DND-41 (cell line): ENCODE results near the gene HLA-B.

Source experiments
- ATAC-seq: fragments of 200-7000 bp; cut with Tn5 transposase; 3 replicates; pipeline ENCODE4 v1.9.1; 2021; ENCODE audit warnings: low read depth; ENCODE audit not compliant: insufficient read depth
- DNase-seq: peaks from one replicate; pipeline ENCODE4 v3.0.0-alpha.2; 2020
- H2AFZ ChIP-seq: 2 replicates; pipeline ENCODE4 v1.6.0; 2012; ENCODE audit warnings: low read depth, low read length
- H3K27ac ChIP-seq: 2 replicates; pipeline ENCODE4 v1.5.1; 2012; ENCODE audit warnings: low read length, inconsistent platforms
- H3K27me3 ChIP-seq: fragments of 200-600 bp; sonication (generic); 2 replicates; pipeline ENCODE4 v1.6.0; 2012; ENCODE audit warnings: low read length, mild to moderate bottlenecking, inconsistent platforms; ENCODE audit not compliant: insufficient read depth, poor library complexity
- H3K36me3 ChIP-seq: 2 replicates; pipeline ENCODE4 v1.5.1; 2012; ENCODE audit warnings: low read length, inconsistent platforms; ENCODE audit not compliant: insufficient read depth
- H3K4me1 ChIP-seq: 2 replicates; pipeline ENCODE4 v1.5.1; 2012; ENCODE audit warnings: mild to moderate bottlenecking, low read length; ENCODE audit not compliant: insufficient read depth
- H3K4me2 ChIP-seq: 2 replicates; pipeline ENCODE4 v1.6.0; 2012; ENCODE audit warnings: mild to moderate bottlenecking, moderate library complexity, low read length, inconsistent platforms; ENCODE audit not compliant: insufficient read depth
- H3K4me3 ChIP-seq, 2 experiments: fragments of 200-600 bp in 1 of 2; shearing (Covaris generic) in 1 of 2; 2 replicates each; pipeline ENCODE4 v1.5.1; 2012 to 2016; ENCODE audit warnings: inconsistent platforms in 2 of 2, low read length in 2 of 2, mild to moderate bottlenecking in 2 of 2, low read depth in 1 of 2, moderate library complexity in 1 of 2
- H3K79me2 ChIP-seq: 2 replicates; pipeline ENCODE4 v1.6.0; 2012; ENCODE audit warnings: low read length, inconsistent platforms; ENCODE audit not compliant: insufficient read depth
- H3K9ac ChIP-seq: 2 replicates; pipeline ENCODE4 v1.6.0; 2012; ENCODE audit warnings: low read depth, mild to moderate bottlenecking, inconsistent platforms, low read length, moderate library complexity
- H3K9me3 ChIP-seq: 2 replicates; pipeline ENCODE4 v1.5.1; 2012; ENCODE audit warnings: low read length, moderate library complexity, mild to moderate bottlenecking, inconsistent platforms; ENCODE audit not compliant: insufficient read depth, severe bottlenecking
- H4K20me1 ChIP-seq: 2 replicates; pipeline ENCODE4 v1.6.0; 2012; ENCODE audit warnings: low read length; ENCODE audit not compliant: insufficient read depth
- CTCF ChIP-seq: IDR thresholded peaks from 2 replicates; pipeline ENCODE4 v1.5.1; 2012; ENCODE audit warnings: borderline replicate concordance, low read length, moderate library complexity, mild to moderate bottlenecking; ENCODE audit not compliant: poor library complexity, severe bottlenecking; ENCODE audit errors: extremely low read depth
- EZH2 ChIP-seq: IDR thresholded peaks from 3 replicates; pipeline ENCODE4 v1.6.1; 2012; ENCODE audit warnings: borderline replicate concordance, low read depth, mild to moderate bottlenecking, moderate library complexity, low read length, inconsistent platforms; ENCODE audit not compliant: severe bottlenecking

HLA-B gene

DNA sequence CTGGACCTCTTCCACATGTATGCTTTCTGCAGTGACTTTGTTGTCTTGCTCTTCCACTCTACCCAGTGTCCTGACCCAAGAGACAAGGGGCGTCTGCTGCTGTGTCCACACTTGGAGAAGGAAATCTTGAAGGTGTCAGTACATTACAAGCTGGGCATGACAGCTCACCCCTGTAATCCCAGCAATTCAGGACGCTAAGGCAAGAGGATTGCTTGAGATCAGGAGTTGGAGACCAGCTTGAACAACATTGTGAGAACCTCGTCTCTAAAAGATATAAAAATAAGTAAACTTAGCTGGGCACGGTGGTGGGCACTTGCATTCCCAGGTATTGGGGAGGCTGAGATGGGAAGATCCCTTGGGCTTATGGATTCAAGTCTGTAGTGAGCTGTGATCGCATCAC is 5.8 kb upstream of the HLA-B start:
- H3K4me1 ChIP-seq: peaks cover 7% of the 10 kb centered on the region
- H3K27ac ChIP-seq: no peak overlapping the region
- no peaks in the 10 kb centered on the region for H3K79me2 ChIP-seq
- no peak overlapping the region for H3K4me3 ChIP-seq
- no peak for ATAC-seq
- H3K9ac ChIP-seq: no peak overlapping the region
- DNase-seq: no peak
- no peak for TF ChIP-seq EZH2
- TF ChIP-seq CTCF: no peak
- H3K9me3 ChIP-seq: no peaks in the 10 kb centered on the region
- no peaks in the 10 kb centered on the region for H4K20me1 ChIP-seq
- H3K27me3 ChIP-seq: peaks cover 36% of the 10 kb centered on the region
- H2AFZ ChIP-seq: no peak overlapping the region
- no peaks in the 10 kb centered on the region for H3K36me3 ChIP-seq
- H3K4me2 ChIP-seq: no peak overlapping the region

- no peaks in the 10 kb centered on the region for H3K79me2 ChIP-seq
- no peaks in the 10 kb centered on the region for H3K9me3 ChIP-seq
- ATAC-seq (no peak), DNase-seq (no peak)
- H3K36me3 ChIP-seq: no peaks in the 10 kb centered on the region
- no peaks in the 10 kb centered on the region for H4K20me1 ChIP-seq
- H3K4me2 ChIP-seq: no peak overlapping the region
- TF ChIP-seq EZH2: no peak
- TF ChIP-seq CTCF: no peak
- H3K9ac ChIP-seq: no peak overlapping the region
- H3K4me3 ChIP-seq: no peak overlapping the region
- H3K27me3 ChIP-seq: peaks cover 26% of the 10 kb centered on the region
- no peak overlapping the region for H3K27ac ChIP-seq
- H2AFZ ChIP-seq: no peak overlapping the region
- H3K4me1 ChIP-seq: peaks cover 9% of the 10 kb centered on the region
Observed at GRCh38 chr6:31359581-31359980, 2.6 kb upstream of the HLA-B start.

DNA sequence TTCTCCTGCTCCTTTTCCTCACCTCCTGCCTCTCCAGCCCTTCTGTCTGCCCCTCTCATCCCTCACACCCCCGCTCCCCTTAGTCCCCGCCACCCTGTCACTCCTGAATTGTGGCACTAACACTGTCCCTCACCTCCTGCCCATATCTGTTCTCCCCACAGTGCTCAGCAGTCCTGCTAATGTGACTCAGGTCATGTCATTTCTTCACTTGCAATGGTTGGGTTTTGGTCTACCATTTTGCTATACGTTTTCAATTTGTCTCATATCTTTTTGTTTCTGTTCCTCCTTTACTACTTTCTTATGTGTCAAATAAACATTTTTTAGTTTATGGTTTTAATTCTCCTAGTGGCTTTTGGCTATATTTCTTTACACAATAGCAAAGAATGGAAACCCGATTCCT is 1.3 kb upstream of the HLA-B start:
- H3K79me2 ChIP-seq: no peaks in the 10 kb centered on the region
- TF ChIP-seq CTCF (no peak), EZH2 (no peak)
- H2AFZ ChIP-seq: no peak overlapping the region
- H3K9ac ChIP-seq: no peak overlapping the region
- H3K27ac ChIP-seq: no peak overlapping the region
- H3K9me3 ChIP-seq: no peaks in the 10 kb centered on the region
- H3K36me3 ChIP-seq: no peaks in the 10 kb centered on the region
- H3K4me1 ChIP-seq: peaks cover 9% of the 10 kb centered on the region
- no peak overlapping the region for H3K4me3 ChIP-seq
- ATAC-seq (no peak), DNase-seq (no peak)
- peaks cover 25% of the 10 kb centered on the region for H3K27me3 ChIP-seq
- no peaks in the 10 kb centered on the region for H4K20me1 ChIP-seq
- no peak overlapping the region for H3K4me2 ChIP-seq

DNA sequence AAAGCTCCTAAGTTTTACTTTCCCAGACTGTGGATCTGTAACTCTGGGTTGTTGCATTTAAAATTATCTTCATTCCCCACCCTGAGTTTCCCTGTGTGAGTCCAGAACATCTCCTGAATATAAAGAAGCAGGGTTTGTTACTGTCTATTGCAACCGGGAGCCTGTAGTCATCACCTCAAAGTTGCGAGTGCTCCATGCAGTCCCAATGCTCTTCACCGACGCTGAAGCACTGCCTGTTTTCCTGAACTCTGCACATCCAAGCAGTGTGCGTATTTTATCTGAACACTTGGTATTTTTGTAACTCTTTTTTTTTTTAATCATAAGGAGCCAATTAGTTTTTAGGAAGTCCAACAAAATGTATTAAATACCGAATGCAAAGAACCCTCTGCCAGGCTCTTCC is 907 bp upstream of the HLA-B start:
- Histone ChIP-seq H4K20me1 (no peaks in the 10 kb centered on the region), H3K9me3 (no peaks in the 10 kb centered on the region), H3K27ac (no peak overlapping the region), H2AFZ (no peak overlapping the region), H3K4me3 (no peak overlapping the region), H3K36me3 (no peaks in the 10 kb centered on the region), H3K79me2 (no peaks in the 10 kb centered on the region), H3K27me3 (peaks cover 20% of the 10 kb centered on the region), H3K4me1 (peaks cover 9% of the 10 kb centered on the region), H3K9ac (no peak overlapping the region), H3K4me2 (peak overlapping the region; percentile 59; the same call in 1 of the 2 replicates)
- TF ChIP-seq CTCF (no peak), EZH2 (no peak)
- ATAC-seq (no peak), DNase-seq (no peak)
